ENCODE data around the gene MYO18A.

The MYO18A gene

GRCh38 chr17:29120433-29120832 is 59.8 kb downstream of the MYO18A start:
- Mint-ChIP-seq H3K9me3 (no peaks in the 10 kb centered on the region), H3K4me1 (ENCODE audit: low read depth) (peaks cover 15% of the 10 kb centered on the region), H3K27ac (no peak overlapping the region), H3K36me3 (ENCODE audit: low read depth) (peaks cover 32% of the 10 kb centered on the region), H3K27me3 (no peaks in the 10 kb centered on the region), H3K4me3 (no peak overlapping the region)
- no peak for DNase-seq

DNA sequence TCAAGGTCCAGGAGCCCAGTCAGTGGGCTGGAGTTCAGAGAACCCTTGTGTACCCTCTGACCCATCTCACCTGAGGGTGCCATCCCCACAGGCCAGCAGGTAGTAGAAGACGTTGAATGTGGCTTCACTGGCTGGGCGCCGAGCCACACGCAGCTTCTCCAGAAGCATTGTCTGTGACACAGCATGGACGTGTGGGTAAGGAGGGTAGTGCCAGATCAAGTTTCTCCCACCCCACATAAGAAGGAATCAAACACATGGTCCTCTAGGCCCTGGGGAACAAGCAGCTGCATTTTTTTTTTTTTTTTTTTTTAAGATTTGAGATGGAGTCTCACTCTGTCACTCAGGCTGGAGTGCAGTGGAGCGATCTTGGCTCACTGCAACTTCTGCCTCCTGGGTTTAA is 60.9 kb downstream of the MYO18A start:
- Mint-ChIP-seq H3K36me3 (ENCODE audit: low read depth) (peaks cover 40% of the 10 kb centered on the region), H3K4me1 (ENCODE audit: low read depth) (peaks cover 15% of the 10 kb centered on the region), H3K27me3 (no peaks in the 10 kb centered on the region), H3K9me3 (no peaks in the 10 kb centered on the region), H3K4me3 (no peak overlapping the region), H3K27ac (no peak overlapping the region)
- DNase-seq, result no peak

DNA sequence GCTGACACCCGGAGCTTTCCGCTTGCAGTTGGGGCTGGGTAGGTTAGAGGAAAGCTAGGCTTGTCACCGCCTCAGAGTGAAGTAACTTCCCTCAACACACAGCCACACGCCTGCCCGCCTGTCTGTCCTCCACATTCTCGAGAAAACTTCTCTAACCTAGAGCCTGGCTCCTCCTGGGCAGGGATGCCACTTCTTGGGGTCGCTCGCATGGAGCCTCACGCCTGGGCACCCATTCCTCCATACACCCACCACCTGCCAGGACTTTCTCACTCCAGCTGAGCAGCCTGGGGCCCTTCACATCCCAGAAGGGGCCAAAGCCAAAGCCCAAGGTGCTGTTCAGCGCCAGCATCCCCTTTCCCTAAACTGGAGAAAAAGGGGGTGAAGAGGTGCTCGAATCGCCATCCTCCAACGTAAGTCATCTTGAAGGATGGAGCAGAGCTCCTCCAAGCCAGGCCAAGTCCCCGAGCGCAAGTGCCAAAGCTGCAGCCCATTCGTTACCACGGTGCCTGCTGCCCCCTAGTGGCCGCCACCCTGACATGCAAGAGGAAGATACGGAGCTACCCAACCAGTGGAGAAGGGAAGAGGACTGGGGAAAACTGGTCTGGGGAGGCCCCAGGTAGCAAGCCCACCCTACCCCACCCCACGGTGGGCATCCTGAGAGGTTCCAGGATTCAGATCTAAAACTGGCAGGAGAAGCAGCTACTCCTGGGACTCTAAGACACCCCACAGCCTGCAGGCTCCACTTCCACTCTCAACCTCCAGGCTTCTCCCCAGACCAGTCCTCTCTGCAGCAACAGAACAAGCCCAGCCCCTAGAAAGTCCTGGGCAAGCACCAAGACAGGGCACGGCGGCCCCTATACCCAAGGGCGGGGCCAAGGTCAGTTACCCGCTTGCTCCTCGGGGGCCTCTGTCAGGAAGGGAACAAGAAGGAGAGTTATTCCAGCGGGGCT is 63.1 kb downstream of the MYO18A start:
- Mint-ChIP-seq H3K27me3 (no peaks in the 10 kb centered on the region), H3K36me3 (ENCODE audit: low read depth) (peaks cover 46% of the 10 kb centered on the region), H3K4me3 (no peak overlapping the region), H3K27ac (peak overlapping the region; percentile 29), H3K4me1 (ENCODE audit: low read depth) (peaks cover 12% of the 10 kb centered on the region), H3K9me3 (no peaks in the 10 kb centered on the region)
- DNase-seq, result peak; percentile 86

- H3K36me3 Mint-ChIP-seq (ENCODE audit: low read depth), result peaks cover 47% of the 10 kb centered on the region
- no peak overlapping the region for H3K27ac Mint-ChIP-seq
- H3K9me3 Mint-ChIP-seq, result no peaks in the 10 kb centered on the region
- no peaks in the 10 kb centered on the region for H3K27me3 Mint-ChIP-seq
- peak; percentile 65 for DNase-seq
- H3K4me1 Mint-ChIP-seq (ENCODE audit: low read depth), result peaks cover 12% of the 10 kb centered on the region
- H3K4me3 Mint-ChIP-seq, result no peak overlapping the region
Measured at GRCh38 chr17:29115961-29116803, 64.0 kb downstream of the MYO18A start.

GRCh38 chr17:29115435-29115834 is 64.8 kb downstream of the MYO18A start:
- no peak overlapping the region for H3K4me3 Mint-ChIP-seq
- peaks cover 12% of the 10 kb centered on the region for H3K4me1 Mint-ChIP-seq (ENCODE audit: low read depth)
- H3K9me3 Mint-ChIP-seq, result no peaks in the 10 kb centered on the region
- H3K27me3 Mint-ChIP-seq, result no peaks in the 10 kb centered on the region
- no peak overlapping the region for H3K27ac Mint-ChIP-seq
- H3K36me3 Mint-ChIP-seq (ENCODE audit: low read depth), result peaks cover 49% of the 10 kb centered on the region
- no peak for DNase-seq

DNA sequence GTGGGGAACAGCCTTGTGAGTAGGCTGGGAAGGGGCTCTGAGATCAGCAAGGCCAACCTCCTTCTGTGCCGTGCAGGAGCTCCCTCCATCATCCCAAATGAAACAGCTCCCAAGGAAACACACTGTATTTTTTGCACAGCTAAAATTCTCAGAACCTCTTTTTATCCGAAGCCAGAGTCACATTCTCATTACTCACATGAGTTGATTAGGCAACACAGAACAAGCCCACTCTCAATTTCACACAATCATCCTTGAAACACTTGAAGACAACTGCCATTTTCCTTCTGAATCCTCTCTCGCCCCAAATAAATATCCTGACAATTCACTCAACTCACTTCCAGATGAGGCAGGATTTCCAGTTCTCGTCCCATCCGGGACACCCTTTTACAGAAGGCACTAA is 66.1 kb downstream of the MYO18A start:
- peaks cover 12% of the 10 kb centered on the region for H3K4me1 Mint-ChIP-seq (ENCODE audit: low read depth)
- no peaks in the 10 kb centered on the region for H3K9me3 Mint-ChIP-seq
- H3K27me3 Mint-ChIP-seq, result no peaks in the 10 kb centered on the region
- H3K36me3 Mint-ChIP-seq (ENCODE audit: low read depth), result peaks cover 45% of the 10 kb centered on the region
- H3K27ac Mint-ChIP-seq, result peak overlapping the region; percentile 22
- no peak overlapping the region for H3K4me3 Mint-ChIP-seq
- DNase-seq, result no peak

GRCh38 chr17:29113334-29113733 is 66.9 kb downstream of the MYO18A start:
- no peaks in the 10 kb centered on the region for H3K9me3 Mint-ChIP-seq
- DNase-seq, result no peak
- peaks cover 45% of the 10 kb centered on the region for H3K36me3 Mint-ChIP-seq (ENCODE audit: low read depth)
- no peak overlapping the region for H3K27ac Mint-ChIP-seq
- peaks cover 12% of the 10 kb centered on the region for H3K4me1 Mint-ChIP-seq (ENCODE audit: low read depth)
- H3K4me3 Mint-ChIP-seq, result no peak overlapping the region
- no peaks in the 10 kb centered on the region for H3K27me3 Mint-ChIP-seq

DNA sequence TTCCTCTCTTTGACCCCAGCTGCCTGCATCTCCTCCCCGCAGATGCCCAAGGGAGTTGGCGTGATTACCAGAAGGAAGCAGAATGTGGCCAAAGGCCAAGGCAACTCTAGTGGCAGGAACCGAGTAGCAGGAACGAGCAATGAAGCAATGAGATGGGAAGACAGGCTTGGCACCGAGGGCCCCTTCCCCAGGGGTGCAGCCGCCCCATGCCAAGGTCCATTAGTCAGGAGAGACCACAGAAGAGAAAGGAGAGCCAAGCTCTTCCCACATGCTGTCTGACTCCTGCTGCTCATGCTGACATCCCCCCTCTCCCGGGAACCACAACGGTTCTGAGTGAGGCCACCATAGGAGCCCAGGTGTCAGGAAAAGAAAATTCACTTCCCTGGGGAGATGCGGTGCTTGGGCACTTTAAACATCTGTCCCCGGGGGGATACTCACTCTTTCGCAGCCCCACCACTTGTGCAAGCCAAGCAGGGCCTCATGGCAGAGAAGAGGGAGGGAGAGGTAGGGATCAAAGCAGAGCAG is 67.4 kb downstream of the MYO18A start:
- Mint-ChIP-seq H3K27me3 (no peaks in the 10 kb centered on the region), H3K27ac (peak overlapping the region; percentile 55), H3K9me3 (no peaks in the 10 kb centered on the region), H3K4me3 (no peak overlapping the region), H3K36me3 (ENCODE audit: low read depth) (peaks cover 49% of the 10 kb centered on the region), H3K4me1 (ENCODE audit: low read depth) (peaks cover 12% of the 10 kb centered on the region)
- DNase-seq, result no peak

- peak overlapping the region; percentile 50 for H3K27ac Mint-ChIP-seq
- no peaks in the 10 kb centered on the region for H3K27me3 Mint-ChIP-seq
- DNase-seq, result peak; percentile 89
- no peak overlapping the region for H3K4me3 Mint-ChIP-seq
- H3K9me3 Mint-ChIP-seq, result no peaks in the 10 kb centered on the region
- peaks cover 58% of the 10 kb centered on the region for H3K36me3 Mint-ChIP-seq (ENCODE audit: low read depth)
- peaks cover 10% of the 10 kb centered on the region for H3K4me1 Mint-ChIP-seq (ENCODE audit: low read depth)
Measured at GRCh38 chr17:29111816-29112499, 68.2 kb downstream of the MYO18A start.

GRCh38 chr17:29110372-29110757 is 69.8 kb downstream of the MYO18A start:
- no peaks in the 10 kb centered on the region for H3K4me1 Mint-ChIP-seq (ENCODE audit: low read depth)

DNA sequence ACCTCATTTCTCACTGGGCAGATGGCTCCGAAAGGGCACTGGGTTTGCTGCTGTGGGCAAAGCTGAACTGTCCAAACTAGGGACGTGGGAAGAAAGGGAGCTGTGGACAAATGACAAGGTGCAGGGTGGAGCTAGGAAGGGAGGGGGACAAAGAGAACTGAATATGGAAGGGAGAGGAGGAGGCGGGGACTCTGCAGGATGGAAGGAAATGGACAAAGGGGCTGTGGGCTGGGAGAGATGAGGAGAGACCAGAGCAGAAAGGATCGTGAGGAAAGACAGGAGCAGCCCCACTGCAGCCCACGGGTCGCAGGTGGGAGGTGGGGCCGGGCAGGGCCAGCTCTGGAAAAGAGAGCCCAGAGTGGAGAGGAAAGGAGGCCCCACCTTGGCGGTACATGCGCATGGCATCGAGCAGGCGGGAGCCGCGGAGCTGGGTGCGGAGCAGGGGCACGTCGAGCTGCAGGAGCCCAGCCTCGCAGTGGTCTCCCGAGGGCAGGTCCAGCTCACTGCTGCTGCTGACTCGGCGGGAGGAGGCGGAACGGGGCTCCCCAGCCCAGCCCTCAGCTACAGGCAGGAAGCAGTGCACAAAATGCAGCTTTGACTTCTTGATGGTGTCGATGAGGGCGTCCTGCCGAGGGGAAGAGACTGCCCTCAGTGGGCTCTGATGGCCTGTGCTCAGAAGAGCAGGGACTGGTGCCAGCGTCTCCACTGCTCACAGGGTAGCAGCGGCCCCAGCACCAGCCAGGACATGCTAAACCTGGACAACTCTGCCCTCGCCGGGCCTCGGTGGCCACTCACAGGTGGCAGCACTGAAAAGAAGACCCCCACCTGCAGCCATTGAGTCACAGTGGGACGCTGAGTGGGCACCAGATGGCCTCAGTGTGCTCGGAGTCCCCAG is 70.5 kb downstream of the MYO18A start:
- Mint-ChIP-seq H3K36me3 (ENCODE audit: low read depth) (peaks cover 69% of the 10 kb centered on the region), H3K4me3 (no peak overlapping the region), H3K4me1 (ENCODE audit: low read depth) (no peaks in the 10 kb centered on the region), H3K9me3 (no peaks in the 10 kb centered on the region), H3K27me3 (no peaks in the 10 kb centered on the region), H3K27ac (no peak overlapping the region)
- no peak for DNase-seq

More at GRCh38 chr17:29110372-29110757, 69.8 kb downstream of the MYO18A start:
- no peak for DNase-seq
- Mint-ChIP-seq H3K36me3 (ENCODE audit: low read depth) (peaks cover 70% of the 10 kb centered on the region), H3K4me3 (no peak overlapping the region), H3K27ac (peak overlapping the region; percentile 40), H3K9me3 (no peaks in the 10 kb centered on the region), H3K27me3 (no peaks in the 10 kb centered on the region)

- no peak for DNase-seq
- no peaks in the 10 kb centered on the region for H3K4me1 Mint-ChIP-seq (ENCODE audit: low read depth)
- no peak overlapping the region for H3K4me3 Mint-ChIP-seq
- peak overlapping the region; percentile 30 for H3K27ac Mint-ChIP-seq
- peaks cover 71% of the 10 kb centered on the region for H3K36me3 Mint-ChIP-seq (ENCODE audit: low read depth)
- no peaks in the 10 kb centered on the region for H3K27me3 Mint-ChIP-seq
- H3K9me3 Mint-ChIP-seq, result no peaks in the 10 kb centered on the region
Measured at GRCh38 chr17:29108823-29109476, 71.2 kb downstream of the MYO18A start.

Measured in activated T-cell treated with anti-CD3 and anti-CD28 coated beads, Interleukin-2, amount 50 U/mL, for 24 hours (primary cell).